Measurements from ENCODE around the gene ADGRD2. TPM values are rescaled to one million over a fixed set of nuclear protein-coding genes. Genes with fewer than 3 reads are reported as not detected.

ADGRD2 gene
- total RNA-seq, 1 donor = not detected

- no peak overlapping the region for H3K4me3 ChIP-seq (ENCODE audit: low read depth, low read length)
- no peak for TF ChIP-seq CTCF (IDR thresholded peaks at IDR 0.05; ENCODE audit: insufficient read depth, low read depth, low read length)
- no peak for DNase-seq (ENCODE audit: low read depth)
Measured at GRCh38 chr9:124513376-124513994, 63.2 kb downstream of the ADGRD2 start.

- H3K4me3 ChIP-seq (ENCODE audit: low read depth, low read length) = no peak overlapping the region
- TF ChIP-seq CTCF (IDR thresholded peaks at IDR 0.05; ENCODE audit: insufficient read depth, low read depth, low read length) = no peak
- DNase-seq (ENCODE audit: low read depth) = no peak
Measured at GRCh38 chr9:124514125-124514524, 63.9 kb downstream of the ADGRD2 start.

GRCh38 chr9:124514874-124515273 is 64.6 kb downstream of the ADGRD2 start:
- TF ChIP-seq CTCF (IDR thresholded peaks at IDR 0.05; ENCODE audit: insufficient read depth, low read depth, low read length) = no peak
- DNase-seq (ENCODE audit: low read depth) = no peak
- no peak overlapping the region for H3K4me3 ChIP-seq (ENCODE audit: low read depth, low read length)

- H3K4me3 ChIP-seq (ENCODE audit: low read depth, low read length) = no peak overlapping the region
- no peak for TF ChIP-seq CTCF (IDR thresholded peaks at IDR 0.05; ENCODE audit: insufficient read depth, low read depth, low read length)
- DNase-seq (ENCODE audit: low read depth) = no peak
Measured at GRCh38 chr9:124517600-124517999, 67.3 kb downstream of the ADGRD2 start.

- no peak for TF ChIP-seq CTCF (IDR thresholded peaks at IDR 0.05; ENCODE audit: insufficient read depth, low read depth, low read length)
- no peak overlapping the region for H3K4me3 ChIP-seq (ENCODE audit: low read depth, low read length)
- DNase-seq (ENCODE audit: low read depth) = no peak
Measured at GRCh38 chr9:124518116-124518515, 67.9 kb downstream of the ADGRD2 start.

GRCh38 chr9:124520206-124520596 is 70.0 kb downstream of the ADGRD2 start:
- DNase-seq (ENCODE audit: low read depth) = no peak
- no peak overlapping the region for H3K4me3 ChIP-seq (ENCODE audit: low read depth, low read length)
- no peak for TF ChIP-seq CTCF (IDR thresholded peaks at IDR 0.05; ENCODE audit: insufficient read depth, low read depth, low read length)

GRCh38 chr9:124521142-124521541 is 70.9 kb downstream of the ADGRD2 start:
- DNase-seq (ENCODE audit: low read depth) = no peak
- H3K4me3 ChIP-seq (ENCODE audit: low read depth, low read length) = no peak overlapping the region
- no peak for TF ChIP-seq CTCF (IDR thresholded peaks at IDR 0.05; ENCODE audit: insufficient read depth, low read depth, low read length)

All from fibroblast of villous mesenchyme (primary cell).